OCI-LY1 (cell line): ENCODE data around the gene DIP2C.

ENCODE experiments used
- EZH2 ChIP-seq: fragments of 200-600 bp; sonication (generic), shearing (Covaris generic); IDR thresholded peaks from 2 replicates; pipeline ENCODE4 v1.8.0; 2017; ENCODE audit warnings: borderline replicate concordance, mixed run types, mild to moderate bottlenecking, antibody characterized with exemption, low read length, moderate library complexity, mixed read lengths
- TF ChIP-seq, protein P1 (sequence below): fragments of 200-600 bp; sonication (generic), shearing (Covaris generic); IDR thresholded peaks from 2 replicates; pipeline ENCODE4 v1.5.1; 2017; ENCODE audit warnings: mild to moderate bottlenecking, antibody characterized with exemption, low read length, moderate library complexity, mixed read lengths

DNA sequence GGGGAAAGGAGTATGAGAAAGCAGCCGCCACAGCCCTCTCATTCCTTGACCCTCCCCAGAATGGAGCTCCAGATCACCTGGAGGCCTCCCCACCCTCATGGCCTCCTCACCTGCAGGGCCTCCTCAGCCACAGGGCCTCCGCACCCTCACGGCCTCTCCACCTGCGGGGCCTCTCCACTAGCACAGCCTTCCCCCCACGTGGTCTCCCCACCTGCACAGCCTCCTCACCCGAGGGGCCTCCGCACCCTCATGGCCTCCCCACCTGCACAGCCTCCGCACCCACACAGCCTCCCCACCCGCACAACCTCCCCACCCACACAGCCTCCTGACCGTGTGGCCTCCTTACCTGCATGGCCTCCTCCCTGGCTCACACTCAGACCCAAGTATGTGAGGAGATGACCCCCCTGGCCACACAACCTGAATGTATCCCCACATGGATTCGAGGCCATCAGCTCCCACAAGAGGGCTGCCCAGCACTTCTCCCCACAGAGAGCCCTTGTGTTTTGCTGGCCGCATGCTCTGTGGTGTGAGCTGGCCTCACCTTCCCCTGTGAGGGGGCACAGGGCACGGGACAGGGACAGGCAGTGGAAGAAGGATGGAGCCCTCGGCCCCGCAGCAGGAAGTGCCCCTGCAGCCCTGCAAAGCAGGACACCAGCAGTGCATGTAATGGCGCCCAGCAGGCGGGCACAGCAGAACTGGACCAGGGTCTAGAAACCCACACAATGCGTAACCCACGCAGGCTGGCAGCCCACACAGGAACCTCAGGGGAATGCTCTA, 3.1 kb downstream of the DIP2C start:
- TF ChIP-seq, protein P1, sequence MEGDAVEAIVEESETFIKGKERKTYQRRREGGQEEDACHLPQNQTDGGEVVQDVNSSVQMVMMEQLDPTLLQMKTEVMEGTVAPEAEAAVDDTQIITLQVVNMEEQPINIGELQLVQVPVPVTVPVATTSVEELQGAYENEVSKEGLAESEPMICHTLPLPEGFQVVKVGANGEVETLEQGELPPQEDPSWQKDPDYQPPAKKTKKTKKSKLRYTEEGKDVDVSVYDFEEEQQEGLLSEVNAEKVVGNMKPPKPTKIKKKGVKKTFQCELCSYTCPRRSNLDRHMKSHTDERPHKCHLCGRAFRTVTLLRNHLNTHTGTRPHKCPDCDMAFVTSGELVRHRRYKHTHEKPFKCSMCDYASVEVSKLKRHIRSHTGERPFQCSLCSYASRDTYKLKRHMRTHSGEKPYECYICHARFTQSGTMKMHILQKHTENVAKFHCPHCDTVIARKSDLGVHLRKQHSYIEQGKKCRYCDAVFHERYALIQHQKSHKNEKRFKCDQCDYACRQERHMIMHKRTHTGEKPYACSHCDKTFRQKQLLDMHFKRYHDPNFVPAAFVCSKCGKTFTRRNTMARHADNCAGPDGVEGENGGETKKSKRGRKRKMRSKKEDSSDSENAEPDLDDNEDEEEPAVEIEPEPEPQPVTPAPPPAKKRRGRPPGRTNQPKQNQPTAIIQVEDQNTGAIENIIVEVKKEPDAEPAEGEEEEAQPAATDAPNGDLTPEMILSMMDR = no peak
- TF ChIP-seq EZH2 = no peak
